ENCODE measurements around the gene TSPAN4.

DNA sequence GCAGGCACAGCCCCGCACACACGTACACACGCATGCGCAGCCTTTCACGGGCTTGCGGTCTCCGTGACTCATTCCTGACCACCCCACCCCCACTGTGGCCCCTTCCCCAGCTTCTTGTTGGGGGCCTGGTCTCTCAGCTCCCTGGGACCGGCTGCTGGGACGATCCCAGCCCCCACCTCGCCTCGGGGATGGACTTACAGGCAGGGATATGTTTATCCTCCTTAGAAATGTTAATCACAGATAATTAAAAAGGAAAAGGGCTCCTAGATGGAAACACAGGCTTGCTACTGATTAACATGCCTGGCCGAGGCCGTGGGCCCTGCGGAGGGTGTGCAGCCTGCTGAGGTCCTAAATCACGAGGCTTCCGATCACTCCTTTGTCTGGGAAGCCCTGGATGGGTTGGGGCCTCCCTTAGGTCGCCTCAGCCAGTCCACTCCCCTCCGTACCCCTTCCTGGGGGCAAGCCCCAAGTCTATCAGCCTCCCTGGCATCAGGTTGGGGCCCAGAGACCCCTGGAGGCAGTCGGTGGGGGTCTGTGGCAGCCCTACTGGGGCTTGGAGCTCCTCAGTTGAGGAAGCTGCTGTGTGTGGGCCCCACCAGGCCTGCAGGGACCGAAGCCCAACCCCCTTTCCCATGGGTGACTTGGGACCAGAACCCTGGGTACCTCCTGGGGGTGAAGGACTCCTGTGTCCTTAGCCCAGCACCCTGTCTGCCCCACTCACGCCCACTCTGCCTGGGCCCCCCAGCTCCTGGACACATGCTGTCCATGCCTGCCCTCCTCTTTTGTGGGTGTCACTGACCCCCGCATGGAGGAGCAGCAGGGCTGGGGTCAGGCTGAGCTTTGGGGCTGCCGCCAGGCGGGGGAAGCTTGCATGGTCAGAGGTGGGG lies 20.6 kb downstream of the TSPAN4 start:
- TF ChIP-seq, protein P1, sequence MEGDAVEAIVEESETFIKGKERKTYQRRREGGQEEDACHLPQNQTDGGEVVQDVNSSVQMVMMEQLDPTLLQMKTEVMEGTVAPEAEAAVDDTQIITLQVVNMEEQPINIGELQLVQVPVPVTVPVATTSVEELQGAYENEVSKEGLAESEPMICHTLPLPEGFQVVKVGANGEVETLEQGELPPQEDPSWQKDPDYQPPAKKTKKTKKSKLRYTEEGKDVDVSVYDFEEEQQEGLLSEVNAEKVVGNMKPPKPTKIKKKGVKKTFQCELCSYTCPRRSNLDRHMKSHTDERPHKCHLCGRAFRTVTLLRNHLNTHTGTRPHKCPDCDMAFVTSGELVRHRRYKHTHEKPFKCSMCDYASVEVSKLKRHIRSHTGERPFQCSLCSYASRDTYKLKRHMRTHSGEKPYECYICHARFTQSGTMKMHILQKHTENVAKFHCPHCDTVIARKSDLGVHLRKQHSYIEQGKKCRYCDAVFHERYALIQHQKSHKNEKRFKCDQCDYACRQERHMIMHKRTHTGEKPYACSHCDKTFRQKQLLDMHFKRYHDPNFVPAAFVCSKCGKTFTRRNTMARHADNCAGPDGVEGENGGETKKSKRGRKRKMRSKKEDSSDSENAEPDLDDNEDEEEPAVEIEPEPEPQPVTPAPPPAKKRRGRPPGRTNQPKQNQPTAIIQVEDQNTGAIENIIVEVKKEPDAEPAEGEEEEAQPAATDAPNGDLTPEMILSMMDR (IDR thresholded peaks at IDR 0.05), result no peak
- TF ChIP-seq POLR2A (IDR thresholded peaks at IDR 0.05), result no peak

All from testis (tissue), 2 donors.